ENCODE results near the gene ANKRD39. TPM values are rescaled to one million over a fixed set of nuclear protein-coding genes. Genes with fewer than 3 reads are reported as not detected.

ANKRD39 gene
- polyA plus RNA-seq, 1 experiment = 8.1 TPM

DNA sequence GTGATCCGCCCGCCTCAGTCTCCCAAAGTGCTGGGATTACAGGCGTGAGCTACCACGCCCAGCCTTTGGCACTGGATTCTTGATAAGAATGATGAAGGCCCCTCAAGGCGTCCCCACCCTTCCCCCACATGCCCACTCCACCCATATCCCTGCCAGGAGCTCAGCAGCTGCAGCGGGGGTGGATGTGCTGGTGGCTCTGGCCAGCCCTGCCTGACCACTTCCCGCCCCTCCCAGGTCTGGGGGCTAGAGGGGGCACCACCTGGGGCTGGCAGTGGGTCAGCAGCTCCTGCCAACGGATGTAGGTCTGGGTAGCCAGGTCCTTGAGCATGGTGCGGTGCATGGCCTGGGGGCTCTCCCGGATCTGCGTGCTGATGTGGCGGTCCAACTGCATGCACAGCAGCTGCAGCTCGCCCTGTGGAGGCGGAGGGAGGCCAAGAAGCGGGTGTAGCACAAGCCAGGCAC, 19.8 kb upstream of the ANKRD39 start:
- Histone ChIP-seq H3K27me3 (ENCODE audit: control insufficient read depth, insufficient read depth, low read length) (peaks cover 10% of the 10 kb centered on the region; the same call in 1 of the 2 replicates), H3K36me3 (ENCODE audit: control insufficient read depth, insufficient read depth, low read length) (no peaks in the 10 kb centered on the region), H3K4me3 (ENCODE audit: low read depth, low read length) (no peak overlapping the region)
- no peak for DNase-seq (ENCODE audit: low read depth)
- TF ChIP-seq CTCF (IDR thresholded peaks at IDR 0.05; ENCODE audit: insufficient read depth, low read depth, low read length) = no peak
- ChIA-PET POLR2A (no interaction called here), CTCF (interaction anchor here (0.9 to 1.3 kb wide), 2 partner anchors 9 to 235 kb away, joined by 3 to 4 read pairs; no protein-coding TSS in a partner anchor)

DNA sequence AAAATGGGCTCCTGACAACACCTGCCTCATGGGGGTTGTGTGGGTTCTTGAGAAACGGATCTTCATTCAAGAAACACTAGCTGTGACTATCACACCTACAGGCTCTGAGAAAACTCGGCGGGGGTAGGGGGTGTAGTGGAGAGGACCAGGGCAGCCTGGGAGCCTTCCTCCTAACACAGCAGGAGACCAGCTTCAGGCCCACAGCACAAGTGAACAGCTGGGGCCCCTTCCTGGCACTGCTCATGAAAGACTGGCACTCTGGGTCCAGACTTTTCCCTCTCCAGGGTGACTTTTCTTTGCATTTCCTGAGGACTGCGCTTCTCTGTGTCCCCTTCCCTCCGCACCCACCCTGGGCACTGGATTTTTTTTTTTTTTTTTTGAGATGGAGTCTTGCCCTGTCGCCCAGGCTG, 19.2 kb upstream of the ANKRD39 start:
- no peaks in the 10 kb centered on the region for H3K36me3 ChIP-seq (ENCODE audit: control insufficient read depth, insufficient read depth, low read length)
- ChIA-PET CTCF (interaction anchor here (1.3 kb wide), 1 partner anchor 9 kb away, joined by 4 read pairs; no protein-coding TSS in a partner anchor), POLR2A (no interaction called here)
- no peak overlapping the region for H3K4me3 ChIP-seq (ENCODE audit: low read depth, low read length)
- peaks cover 10% of the 10 kb centered on the region; the same call in 1 of the 2 replicates for H3K27me3 ChIP-seq (ENCODE audit: control insufficient read depth, insufficient read depth, low read length)
- DNase-seq (ENCODE audit: low read depth) = no peak
- no peak for TF ChIP-seq CTCF (IDR thresholded peaks at IDR 0.05; ENCODE audit: insufficient read depth, low read depth, low read length)

DNA sequence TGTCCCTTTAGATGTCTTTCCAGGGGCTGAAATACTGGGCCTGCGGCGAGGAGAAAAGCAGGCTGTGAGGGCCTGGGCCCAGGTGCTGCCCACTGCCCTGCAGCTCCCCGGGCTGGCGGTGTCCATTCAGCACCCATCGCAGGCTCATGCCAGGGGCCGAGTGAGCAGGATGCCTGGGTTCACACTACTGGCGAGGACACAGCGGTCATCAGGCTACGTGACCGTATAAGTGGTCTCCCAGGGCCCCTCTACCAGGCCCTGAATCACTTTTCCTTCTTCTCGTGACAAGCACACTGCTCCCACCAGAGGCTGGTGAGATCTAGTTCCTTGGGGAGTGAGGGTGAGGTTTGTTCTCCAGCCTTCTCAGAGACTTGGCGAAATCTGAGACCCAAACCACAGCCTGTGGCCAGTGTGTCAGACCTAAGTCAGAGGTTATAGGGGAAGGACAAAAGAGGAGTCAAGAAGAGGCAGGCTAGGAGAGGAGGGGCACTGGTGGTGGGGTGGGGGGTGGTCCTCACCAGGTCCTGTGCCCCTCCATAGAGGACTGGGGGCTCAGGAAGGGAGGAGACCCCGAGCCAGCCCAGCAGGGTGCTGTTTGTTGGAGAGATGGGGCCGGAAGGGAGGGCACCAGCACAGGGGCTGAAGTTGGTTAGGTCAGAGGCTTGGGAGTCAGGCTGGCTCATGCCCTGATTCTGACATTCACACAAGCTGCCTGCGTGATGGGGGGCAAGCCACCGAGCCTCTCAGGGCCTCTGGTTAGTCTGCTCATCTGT, 18.6 kb upstream of the ANKRD39 start:
- Histone ChIP-seq H3K36me3 (ENCODE audit: control insufficient read depth, insufficient read depth, low read length) (no peaks in the 10 kb centered on the region), H3K27me3 (ENCODE audit: control insufficient read depth, insufficient read depth, low read length) (peaks cover 10% of the 10 kb centered on the region; the same call in 1 of the 2 replicates), H3K4me3 (ENCODE audit: low read depth, low read length) (no peak overlapping the region)
- ChIA-PET POLR2A (no interaction called here), CTCF (interaction anchor here (1.3 kb wide), 1 partner anchor 8 kb away, joined by 4 read pairs; no protein-coding TSS in a partner anchor)
- DNase-seq (ENCODE audit: low read depth) = no peak
- no peak for TF ChIP-seq CTCF (IDR thresholded peaks at IDR 0.05; ENCODE audit: insufficient read depth, low read depth, low read length)

DNA sequence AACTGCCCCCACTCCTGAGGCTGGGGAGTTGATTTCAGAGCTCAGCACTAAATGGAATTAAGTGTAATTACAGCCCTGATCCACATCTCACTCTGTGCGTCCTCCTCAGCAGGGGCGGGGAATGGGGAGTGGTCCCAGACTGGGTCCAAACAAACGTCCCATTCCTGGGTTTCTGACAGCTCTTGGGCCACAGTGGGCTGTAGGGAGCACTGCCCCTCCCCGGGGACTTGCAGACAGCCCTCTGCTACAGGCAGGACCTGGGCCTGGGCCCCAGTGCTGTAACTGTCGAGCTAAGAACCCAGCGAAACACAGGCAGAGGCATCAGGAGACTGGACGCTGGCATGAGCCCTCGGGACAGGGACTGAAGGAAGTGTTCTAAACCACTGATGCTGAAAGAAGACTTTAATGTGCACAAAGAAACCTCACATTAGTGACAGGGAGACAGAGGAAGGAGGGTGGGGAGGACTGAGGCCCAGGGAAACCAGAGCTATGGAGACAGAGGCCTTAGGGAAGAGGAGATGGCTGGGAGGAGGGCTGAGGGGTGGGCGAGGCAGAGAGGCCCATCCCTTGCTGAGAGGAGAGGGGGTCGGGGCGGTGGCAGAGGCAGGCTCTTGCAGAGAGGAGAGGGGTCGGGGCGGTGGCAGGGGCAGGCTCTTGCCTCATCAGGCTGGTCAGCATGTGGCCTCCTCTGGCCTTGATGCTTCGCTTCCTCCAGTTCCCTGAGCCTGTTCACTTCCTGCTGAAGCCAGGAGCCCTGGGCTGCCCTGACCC, 17.9 kb upstream of the ANKRD39 start:
- H3K36me3 ChIP-seq (ENCODE audit: control insufficient read depth, insufficient read depth, low read length) = no peaks in the 10 kb centered on the region
- POLR2A ChIA-PET = no interaction called here
- peaks cover 10% of the 10 kb centered on the region for H3K27me3 ChIP-seq (ENCODE audit: control insufficient read depth, insufficient read depth, low read length)
- CTCF ChIA-PET = interaction anchor here (0.5 to 2.0 kb wide), 5 partner anchors 10 to 195 kb away, joined by 3 to 8 read pairs (median 4); partner anchors contain the start of gene ANKRD39
- no peak for TF ChIP-seq CTCF (IDR thresholded peaks at IDR 0.05; ENCODE audit: insufficient read depth, low read depth, low read length)
- DNase-seq (ENCODE audit: low read depth) = no peak
- H3K4me3 ChIP-seq (ENCODE audit: low read depth, low read length) = no peak overlapping the region
